IMR-90 (cell line): ENCODE measurements around the gene DIP2B. TPM values are rescaled to one million over a fixed set of nuclear protein-coding genes. Genes with fewer than 3 reads are reported as not detected.

Source experiments
- ATAC-seq: fragments of 200-7000 bp; cut with Tn5 transposase; 2 replicates; pipeline ENCODE4 v1.9.1; 2020; ENCODE audit warnings: low read depth, mild to moderate bottlenecking, moderate library complexity
- BruUV-seq: library from RNA; stranded (reverse); fragments of 400-500 nt; replicated peaks from 2 replicates; lab custom pipeline; 2021; lab: Mats Ljungman, UMichigan
- CTCF ChIA-PET: fragments of 300-600 bp; formaldehyde crosslinking; extraction: SDS; loops from one replicate; lab custom pipeline; 2021; ENCODE audit warnings: antibody characterized with exemption; lab: Yijun Ruan, JAX
- POLR2A ChIA-PET: fragments of 300-600 bp; sonication (Branson Sonifier 250); formaldehyde crosslinking; loops from one replicate; lab custom pipeline; 2022; ENCODE audit warnings: antibody characterized with exemption; ENCODE audit not compliant: unreplicated experiment; lab: Charles Lee
- DNase-seq: peaks from one replicate; pipeline ENCODE4 v3.0.0; 2013
- H2AFZ ChIP-seq: replicated peaks from 2 replicates; pipeline ENCODE3; 2013; ENCODE audit warnings: low read length, mild to moderate bottlenecking; ENCODE audit not compliant: poor library complexity
- H2AK5ac ChIP-seq: 2 replicates; pipeline ENCODE4 v1.6.1; 2013; ENCODE audit warnings: low read depth, low read length, inconsistent platforms
- H2AK9ac ChIP-seq: replicated peaks from 2 replicates; pipeline ENCODE3; 2013; ENCODE audit warnings: mild to moderate bottlenecking, low read depth, low read length, moderate library complexity; ENCODE audit not compliant: poor library complexity
- H2BK120ac ChIP-seq: 2 replicates; pipeline ENCODE4 v1.6.1; 2013; ENCODE audit warnings: low read depth, low read length, inconsistent platforms
- H2BK15ac ChIP-seq: 3 replicates; pipeline ENCODE4 v1.6.1; 2013; ENCODE audit warnings: low read depth, low read length, inconsistent platforms
- H2BK20ac ChIP-seq: 2 replicates; pipeline ENCODE4 v1.6.1; 2013; ENCODE audit warnings: low read depth, mild to moderate bottlenecking, inconsistent platforms, low read length, moderate library complexity
- H2BK5ac ChIP-seq: 2 replicates; pipeline ENCODE4 v1.6.1; 2013; ENCODE audit warnings: mild to moderate bottlenecking, low read depth, low read length, inconsistent platforms; ENCODE audit not compliant: poor library complexity, severe bottlenecking
- H3K14ac ChIP-seq: replicated peaks from 2 replicates; pipeline ENCODE4 v1.6.1; 2013; ENCODE audit warnings: low read depth, low read length, inconsistent platforms
- H3K18ac ChIP-seq: 2 replicates; pipeline ENCODE4 v1.6.1; 2013; ENCODE audit warnings: low read depth, low read length, control low read depth
- H3K23ac ChIP-seq: 2 replicates; pipeline ENCODE4 v1.6.1; 2013; ENCODE audit warnings: low read depth, low read length, inconsistent platforms
- H3K27ac ChIP-seq: 2 replicates; pipeline ENCODE4 v1.5.1; 2013; ENCODE audit warnings: mild to moderate bottlenecking, control low read depth, low read length; ENCODE audit not compliant: insufficient read depth
- H3K27me3 ChIP-seq: 2 replicates; pipeline ENCODE4 v1.6.1; 2013; ENCODE audit warnings: low read length; ENCODE audit not compliant: control insufficient read depth, insufficient read depth
- H3K36me3 ChIP-seq: 2 replicates; pipeline ENCODE4 v1.6.1; 2013; ENCODE audit warnings: low read length, mixed read lengths; ENCODE audit not compliant: control insufficient read depth, insufficient read depth
- H3K4ac ChIP-seq: 2 replicates; pipeline ENCODE4 v1.6.1; 2013; ENCODE audit warnings: low read depth, low read length, inconsistent platforms
- H3K4me1 ChIP-seq: 2 replicates; pipeline ENCODE4 v1.6.1; 2013; ENCODE audit warnings: low read length, mixed read lengths; ENCODE audit not compliant: control insufficient read depth, insufficient read depth
- H3K4me2 ChIP-seq: 2 replicates; pipeline ENCODE4 v1.6.1; 2013; ENCODE audit warnings: low read depth, mild to moderate bottlenecking, control low read depth, low read length, moderate library complexity
- H3K4me3 ChIP-seq: 2 replicates; pipeline ENCODE4 v1.5.1; 2013; ENCODE audit warnings: low read depth, mild to moderate bottlenecking, control low read depth, low read length, moderate library complexity; ENCODE audit not compliant: insufficient read depth
- H3K56ac ChIP-seq: 2 replicates; pipeline ENCODE4 v1.6.1; 2013; ENCODE audit warnings: low read length, inconsistent platforms; ENCODE audit not compliant: insufficient read depth; ENCODE audit errors: extremely low read depth
- H3K79me1 ChIP-seq, 2 experiments: 2 replicates each; pipeline ENCODE4 v1.6.1; 2013; ENCODE audit warnings: low read length in 2 of 2, inconsistent platforms in 1 of 2, low read depth in 1 of 2
- H3K9ac ChIP-seq: 2 replicates; pipeline ENCODE4 v1.6.1; 2013; ENCODE audit warnings: low read depth, low read length, control low read depth
- H3K9me1 ChIP-seq: 2 replicates; pipeline ENCODE4 v1.6.1; 2013; ENCODE audit warnings: low read length, inconsistent platforms; ENCODE audit not compliant: insufficient read depth
- H3K9me3 ChIP-seq: 2 replicates; pipeline ENCODE4 v1.6.1; 2013; ENCODE audit warnings: low read length; ENCODE audit not compliant: control insufficient read depth, insufficient read depth
- H4K20me1 ChIP-seq: 2 replicates; pipeline ENCODE4 v1.6.1; 2013; ENCODE audit warnings: low read length, inconsistent platforms; ENCODE audit not compliant: insufficient read depth
- H4K5ac ChIP-seq: 2 replicates; pipeline ENCODE4 v1.6.1; 2013; ENCODE audit warnings: mild to moderate bottlenecking, low read depth, low read length, control low read depth
- H4K8ac ChIP-seq, 2 experiments: 2 replicates each; pipeline ENCODE4 v1.6.1; 2013; ENCODE audit warnings: low read depth in 2 of 2, low read length in 2 of 2, control low read depth in 1 of 2, inconsistent platforms in 1 of 2
- H4K91ac ChIP-seq: 2 replicates; pipeline ENCODE4 v1.6.1; 2013; ENCODE audit warnings: low read depth, low read length, inconsistent platforms; ENCODE audit not compliant: insufficient read depth
- CHD1 ChIP-seq: IDR thresholded peaks from 2 replicates; pipeline ENCODE4 v1.6.1; 2012; ENCODE audit warnings: low read depth, low read length, improper control_type of control experiment
- RCOR1 ChIP-seq: IDR thresholded peaks from 2 replicates; pipeline ENCODE4 v1.6.1; 2012; ENCODE audit warnings: mild to moderate bottlenecking, low read length, improper control_type of control experiment; ENCODE audit not compliant: insufficient replicate concordance
- WGBS, 2 experiments: methylation state at CpG; one replicate each; pipeline versions ENCODE4 v1.1.5 to v1.1.7; 2013; ENCODE audit warnings: missing lambda C conversion rate in 2 of 2; ENCODE audit not compliant: insufficient read length in 1 of 2; ENCODE audit errors: extremely low coverage in 2 of 2; 5-methylcytosine and 5-hydroxymethylcytosine counted together
- dilution Hi-C: fragments of 300-500 bp; cut with HindIII; formaldehyde crosslinking; loops from one replicate; pipeline ENCODE4 v1.14.3; 2018; ENCODE audit warnings: low sequenced_read_pairs; ENCODE audit not compliant: unreplicated experiment
- in situ Hi-C: fragments of 300-500 bp; cut with MboI; formaldehyde crosslinking; loops from 3 replicates; pipeline ENCODE4 v1.14.3; 2019; ENCODE audit warnings: low sequenced_read_pairs, inconsistent platforms, mixed read lengths
- intact Hi-C: fragments of 100-400 bp; cut with micrococcal nuclease; formaldehyde crosslinking; loops from 2 replicates; pipeline ENCODE4 v1.10.0; 2022
- polyA plus RNA-seq, 3 experiments: library from polyadenylated mRNA; depleted of rRNA; stranded (reverse); fragments of >200 nt; gene quantifications; 2 replicates each; pipeline ENCODE4 v1.2.3, GENCODE V29; 2012; ENCODE audit warnings: low replicate concordance in 1 of 3
- total RNA-seq: library from RNA; depleted of rRNA; stranded (reverse); fragments of >200 nt; gene quantifications from 2 replicates; pipeline ENCODE4 v1.2.3, GENCODE V29; 2012
- TF ChIP-seq, protein P1 (sequence below): conservative IDR thresholded peaks from 2 replicates; pipeline ENCODE4 v1.5.1; 2012; ENCODE audit warnings: mild to moderate bottlenecking, low read depth, low read length, improper control_type of control experiment

Gene DIP2B
- total and polyA plus RNA-seq, 2 of the 4 experiments (the other 2 are of a cell fraction): 7.7 to 12.9 TPM

DNA sequence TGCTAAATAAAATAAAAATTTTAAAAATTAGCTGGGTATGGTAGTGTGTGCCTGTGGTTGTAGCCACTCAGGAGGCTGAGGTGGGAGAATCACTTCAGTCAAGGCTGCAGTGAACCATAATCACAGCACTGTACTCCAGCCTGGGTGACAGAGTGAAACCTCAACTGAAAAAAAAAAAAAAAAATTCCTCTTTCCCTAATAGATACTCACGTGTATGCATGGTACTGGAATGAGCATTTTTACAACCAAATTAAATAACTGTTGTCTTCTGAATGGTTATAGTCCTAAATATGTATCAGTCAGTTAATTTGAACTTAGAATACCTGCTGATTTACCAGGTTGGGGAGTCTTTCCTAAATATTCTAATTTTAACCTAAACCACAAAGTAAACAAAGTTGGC is 160.8 kb downstream of the DIP2B start:
- Histone ChIP-seq H3K79me1 (peaks cover 10 to 18% of the 10 kb centered on the region in 2 experiments; a peak in 2 of 4 replicates), H2BK120ac (no peak overlapping the region), H4K5ac (no peak overlapping the region), H3K56ac (no peak overlapping the region), H3K4me3 (no peak overlapping the region), H4K20me1 (0 out of 2 replicates have a peak, but pooled peaks cover 4% of the 10 kb centered on the region), H3K23ac (no peak overlapping the region), H2BK5ac (no peak overlapping the region), H4K91ac (no peak overlapping the region), H2BK20ac (no peak overlapping the region), H2AK5ac (no peak overlapping the region), H3K9ac (no peak overlapping the region), H3K36me3 (no peaks in the 10 kb centered on the region), H3K9me3 (no peaks in the 10 kb centered on the region), H3K14ac (no peak overlapping the region), H4K8ac (no peak overlapping the region), H2AFZ (no peak overlapping the region), H3K9me1 (no peaks in the 10 kb centered on the region; the same call in none of the 2 replicates), H3K18ac (no peak overlapping the region), H2BK15ac (no peak overlapping the region), H3K27ac (no peak overlapping the region), H3K4me1 (no peaks in the 10 kb centered on the region), H3K4me2 (no peak overlapping the region), H2AK9ac (no peak overlapping the region), H3K4ac (no peak overlapping the region), H3K27me3 (no peaks in the 10 kb centered on the region)
- intact Hi-C loops (no loop called here), in situ Hi-C loops (no loop called here), dilution Hi-C loops (no loop called here)
- no TSS peak for BruUV-seq
- ChIA-PET POLR2A (no interaction called here), CTCF (no interaction called here)
- no peak for DNase-seq
- no CpG with 5 or more reads among the region's 1 CpG for WGBS, 2 experiments
- TF ChIP-seq, protein P1, sequence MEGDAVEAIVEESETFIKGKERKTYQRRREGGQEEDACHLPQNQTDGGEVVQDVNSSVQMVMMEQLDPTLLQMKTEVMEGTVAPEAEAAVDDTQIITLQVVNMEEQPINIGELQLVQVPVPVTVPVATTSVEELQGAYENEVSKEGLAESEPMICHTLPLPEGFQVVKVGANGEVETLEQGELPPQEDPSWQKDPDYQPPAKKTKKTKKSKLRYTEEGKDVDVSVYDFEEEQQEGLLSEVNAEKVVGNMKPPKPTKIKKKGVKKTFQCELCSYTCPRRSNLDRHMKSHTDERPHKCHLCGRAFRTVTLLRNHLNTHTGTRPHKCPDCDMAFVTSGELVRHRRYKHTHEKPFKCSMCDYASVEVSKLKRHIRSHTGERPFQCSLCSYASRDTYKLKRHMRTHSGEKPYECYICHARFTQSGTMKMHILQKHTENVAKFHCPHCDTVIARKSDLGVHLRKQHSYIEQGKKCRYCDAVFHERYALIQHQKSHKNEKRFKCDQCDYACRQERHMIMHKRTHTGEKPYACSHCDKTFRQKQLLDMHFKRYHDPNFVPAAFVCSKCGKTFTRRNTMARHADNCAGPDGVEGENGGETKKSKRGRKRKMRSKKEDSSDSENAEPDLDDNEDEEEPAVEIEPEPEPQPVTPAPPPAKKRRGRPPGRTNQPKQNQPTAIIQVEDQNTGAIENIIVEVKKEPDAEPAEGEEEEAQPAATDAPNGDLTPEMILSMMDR: no peak
- no peak for TF ChIP-seq RCOR1
- no peak for TF ChIP-seq CHD1
- no peak for ATAC-seq
